ENCODE measurements around the gene RAD51AP2.

DNA sequence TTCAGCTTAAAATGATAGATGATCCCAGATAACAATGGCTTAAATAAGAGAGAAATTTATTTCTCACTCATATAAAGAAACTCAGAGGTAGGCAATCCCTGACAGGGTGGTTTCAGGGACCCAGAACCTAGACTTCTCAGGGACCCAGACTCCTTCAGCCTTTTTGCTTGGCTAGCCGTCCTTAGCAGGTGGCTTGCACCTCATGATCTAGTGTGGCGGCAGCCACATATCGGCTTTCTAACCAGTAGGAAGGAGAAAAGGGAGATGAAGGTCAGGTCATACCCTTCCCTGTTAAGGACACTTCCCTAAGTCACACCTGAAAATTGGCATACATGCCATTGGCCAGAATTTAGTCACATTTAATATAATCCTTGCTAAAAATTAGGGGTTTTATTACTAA, 40.6 kb upstream of the RAD51AP2 start:
- no peak for TF ChIP-seq POLR2A (IDR thresholded peaks at IDR 0.05; ENCODE audit: low read length)
- no peak for TF ChIP-seq GATA1 (IDR thresholded peaks at IDR 0.05; ENCODE audit: low read depth, low read length)

Data from erythroblast (primary cell).